ENCODE results near the gene PAXX. TPM values are rescaled to one million over a fixed set of nuclear protein-coding genes. Genes with fewer than 3 reads are reported as not detected.

PAXX gene
- total RNA-seq, 3 donors from 2014 or later (not counting 1 experiment from before 2014, with no cell fraction given): 161 to 188 (median 161) TPM

DNA sequence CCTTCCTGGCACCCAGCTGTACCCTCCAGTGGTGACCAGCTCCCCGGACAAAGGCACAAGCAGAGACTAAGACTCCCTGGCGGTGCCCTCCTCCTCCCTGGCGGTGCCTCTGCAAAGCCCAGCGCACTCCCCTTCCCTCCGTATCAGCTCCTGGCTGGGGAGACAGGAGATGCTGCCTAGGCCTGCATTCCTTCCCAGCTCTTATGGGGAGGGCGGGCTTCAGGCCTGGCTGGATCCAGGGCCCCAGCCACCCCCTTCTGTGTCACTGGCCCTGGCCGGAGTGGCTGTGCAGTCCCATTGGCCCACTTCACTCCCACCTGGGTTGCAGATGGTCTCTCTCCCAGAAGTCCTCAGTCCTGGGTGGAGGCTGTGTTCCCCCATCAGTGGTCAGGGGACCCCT lies 33.7 kb upstream of the PAXX start:
- Histone ChIP-seq H3K27me3 (ENCODE audit: control insufficient read depth, insufficient read depth, low read length) (no peaks in the 10 kb centered on the region), H3K9me3 (ENCODE audit: control insufficient read depth, insufficient read depth, low read length) (no peaks in the 10 kb centered on the region), H3K4me1 (ENCODE audit: control insufficient read depth, insufficient read depth, low read length) (peaks cover 66% of the 10 kb centered on the region), H3K36me3 (ENCODE audit: control insufficient read depth, insufficient read depth, low read length) (no peaks in the 10 kb centered on the region), H3K27ac (ENCODE audit: low read length) (peak overlapping the region; percentile 90), H3K4me3 (ENCODE audit: low read length) (no peak overlapping the region)
- Mint-ChIP-seq H3K9me3 (peaks cover 4 to 5% of the 10 kb centered on the region in 2 donors), H3K27me3 (ENCODE audit: low read depth in 2 of 2) (no peaks in the 10 kb centered on the region), H3K27ac (peak overlapping the region; percentile 85 to 87), H3K4me3 (no peak overlapping the region), H3K4me1 (peaks cover 22 to 80% of the 10 kb centered on the region in 2 donors), H3K36me3 (no peaks in the 10 kb centered on the region)
- intact Hi-C loops (cut with micrococcal nuclease): no loop called here
- ATAC-seq: no peak
- 97% methylated on average over 7 of the region's 7 CpGs for WGBS (ENCODE audit: insufficient coverage)
- no peak for DNase-seq
- no peak for TF ChIP-seq CTCF (IDR thresholded peaks at IDR 0.05)

DNA sequence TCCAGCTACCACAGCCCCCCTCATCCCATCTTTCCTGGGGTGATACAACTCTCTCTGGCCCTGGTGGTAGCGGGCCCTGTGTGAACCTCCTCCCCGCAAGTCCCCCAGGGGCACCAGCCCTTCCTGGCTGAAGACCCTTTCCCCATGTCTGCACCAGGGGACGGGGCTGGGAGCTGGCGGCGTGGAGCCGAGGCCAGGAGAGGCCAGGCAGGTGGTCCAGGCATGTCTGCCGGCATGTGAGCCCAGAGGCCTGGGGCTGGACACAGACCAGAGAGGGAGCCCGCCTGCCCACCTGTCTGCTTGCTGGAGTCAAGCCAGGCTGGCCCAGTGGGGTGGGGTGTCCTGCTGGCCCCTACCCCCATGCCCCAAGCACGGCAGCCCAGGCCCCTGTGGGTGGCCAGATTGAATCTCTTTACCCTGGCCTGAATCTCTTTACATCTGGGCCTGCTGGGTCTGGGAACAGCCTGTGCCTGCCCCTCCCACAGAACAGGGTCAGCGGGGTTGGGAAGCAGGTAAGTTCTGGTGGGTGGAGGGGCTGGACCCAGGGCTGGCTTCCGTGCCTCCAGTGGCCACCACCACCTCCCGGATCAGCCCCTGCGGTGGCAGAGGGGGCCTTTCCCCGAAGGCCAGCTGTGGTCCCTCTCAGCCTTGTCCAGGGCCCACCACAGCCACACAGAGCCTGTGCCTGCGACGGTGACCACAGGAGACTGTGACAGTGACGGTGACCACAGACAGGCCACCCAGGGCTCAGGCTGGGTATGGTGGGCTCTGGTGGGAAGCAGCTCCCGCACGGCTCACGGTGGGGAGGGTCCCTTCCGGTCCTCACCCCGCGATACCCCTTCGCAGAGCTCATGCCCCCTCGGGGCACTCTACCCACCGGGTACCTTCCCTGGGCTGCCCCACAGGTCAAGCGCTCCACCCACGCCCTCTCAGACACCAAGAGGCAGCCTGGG lies 33.0 kb upstream of the PAXX start:
- H3K27me3 Mint-ChIP-seq (ENCODE audit: low read depth in 2 of 2): no peaks in the 10 kb centered on the region
- DNase-seq (no peak), ATAC-seq (peak in 1 of 3 donors; percentile 19)
- H3K9me3 ChIP-seq (ENCODE audit: control insufficient read depth, insufficient read depth, low read length): no peaks in the 10 kb centered on the region
- H3K4me1 Mint-ChIP-seq: peaks cover 22 to 81% of the 10 kb centered on the region in 2 donors
- H3K27ac ChIP-seq (ENCODE audit: low read length): peak overlapping the region; percentile 90
- intact Hi-C loops (cut with micrococcal nuclease): no loop called here
- no peaks in the 10 kb centered on the region for H3K36me3 ChIP-seq (ENCODE audit: control insufficient read depth, insufficient read depth, low read length)
- no peaks in the 10 kb centered on the region for H3K27me3 ChIP-seq (ENCODE audit: control insufficient read depth, insufficient read depth, low read length)
- no peaks in the 10 kb centered on the region for H3K36me3 Mint-ChIP-seq
- no peak for TF ChIP-seq CTCF (IDR thresholded peaks at IDR 0.05)
- H3K9me3 Mint-ChIP-seq: peaks cover 4 to 5% of the 10 kb centered on the region in 2 donors
- WGBS (ENCODE audit: insufficient coverage): 53% methylated on average over 28 of the region's 28 CpGs
- H3K27ac Mint-ChIP-seq: peak overlapping the region; percentile 85 to 87
- H3K4me1 ChIP-seq (ENCODE audit: control insufficient read depth, insufficient read depth, low read length): peaks cover 73% of the 10 kb centered on the region
- H3K4me3 Mint-ChIP-seq: peak overlapping the region; percentile 9
- no peak overlapping the region for H3K4me3 ChIP-seq (ENCODE audit: low read length)

DNA sequence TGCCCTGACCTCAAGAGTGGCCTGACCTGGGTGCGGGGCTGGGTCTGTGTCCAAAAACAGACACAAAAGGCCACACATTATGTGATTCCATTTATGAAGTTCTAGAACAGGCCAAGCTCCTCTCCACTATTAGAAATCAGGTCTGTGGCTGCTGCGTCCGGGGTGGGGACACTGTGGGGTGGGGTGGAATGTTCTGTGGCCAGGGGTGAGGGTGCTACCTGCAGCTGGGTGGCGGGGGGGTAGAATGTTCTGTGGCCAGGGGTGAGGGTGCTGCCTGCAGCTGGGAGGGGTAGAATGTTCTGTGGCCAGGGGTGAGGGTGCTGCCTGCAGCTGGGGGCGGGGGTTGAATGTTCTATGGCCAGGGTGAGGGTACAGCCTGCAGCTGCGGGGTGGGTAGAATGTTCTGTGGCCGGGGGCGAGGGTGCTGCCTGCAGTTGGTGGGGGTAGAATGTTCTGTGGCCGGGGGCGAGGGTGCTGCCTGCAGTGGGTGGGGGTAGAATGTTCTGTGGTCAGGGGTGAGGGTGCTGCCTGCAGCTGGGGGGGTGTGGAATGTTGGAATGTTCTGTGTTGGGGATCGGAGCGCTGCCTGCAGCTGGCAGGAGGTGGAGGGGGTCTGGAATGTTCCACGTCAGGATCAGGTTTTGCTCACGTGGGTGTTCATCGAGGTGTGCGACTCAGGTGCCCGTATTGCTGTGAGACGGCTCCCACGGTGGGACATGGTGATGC lies 31.8 kb upstream of the PAXX start:
- no peaks in the 10 kb centered on the region for H3K36me3 ChIP-seq (ENCODE audit: control insufficient read depth, insufficient read depth, low read length)
- no peak overlapping the region for H3K4me3 ChIP-seq (ENCODE audit: low read length)
- peak overlapping the region; percentile 90 for H3K27ac ChIP-seq (ENCODE audit: low read length)
- peaks cover 4 to 5% of the 10 kb centered on the region in 2 donors for H3K9me3 Mint-ChIP-seq
- no peaks in the 10 kb centered on the region for H3K36me3 Mint-ChIP-seq
- H3K27me3 Mint-ChIP-seq (ENCODE audit: low read depth in 2 of 2): no peaks in the 10 kb centered on the region
- DNase-seq (peak in 1 of 2 donors; percentile 57), ATAC-seq (peak; percentile 60 to 84 (median 61))
- peak overlapping the region; percentile 79 for H3K4me3 Mint-ChIP-seq
- peak overlapping the region; percentile 85 to 87 for H3K27ac Mint-ChIP-seq
- H3K4me1 Mint-ChIP-seq: peaks cover 29 to 79% of the 10 kb centered on the region in 2 donors
- intact Hi-C loops (cut with micrococcal nuclease): loop anchor here (1.0 kb wide), 1 partner anchor 40 kb away; no protein-coding TSS in a partner anchor
- no peaks in the 10 kb centered on the region for H3K27me3 ChIP-seq (ENCODE audit: control insufficient read depth, insufficient read depth, low read length)
- H3K9me3 ChIP-seq (ENCODE audit: control insufficient read depth, insufficient read depth, low read length): no peaks in the 10 kb centered on the region
- 32% methylated on average over 18 of the region's 19 CpGs for WGBS (ENCODE audit: insufficient coverage)
- peaks cover 83% of the 10 kb centered on the region for H3K4me1 ChIP-seq (ENCODE audit: control insufficient read depth, insufficient read depth, low read length)
- no peak for TF ChIP-seq CTCF (IDR thresholded peaks at IDR 0.05)

Measured in natural killer cell (primary cell).